Measurements from ENCODE around the gene TTC24.

- TF ChIP-seq, protein P1, sequence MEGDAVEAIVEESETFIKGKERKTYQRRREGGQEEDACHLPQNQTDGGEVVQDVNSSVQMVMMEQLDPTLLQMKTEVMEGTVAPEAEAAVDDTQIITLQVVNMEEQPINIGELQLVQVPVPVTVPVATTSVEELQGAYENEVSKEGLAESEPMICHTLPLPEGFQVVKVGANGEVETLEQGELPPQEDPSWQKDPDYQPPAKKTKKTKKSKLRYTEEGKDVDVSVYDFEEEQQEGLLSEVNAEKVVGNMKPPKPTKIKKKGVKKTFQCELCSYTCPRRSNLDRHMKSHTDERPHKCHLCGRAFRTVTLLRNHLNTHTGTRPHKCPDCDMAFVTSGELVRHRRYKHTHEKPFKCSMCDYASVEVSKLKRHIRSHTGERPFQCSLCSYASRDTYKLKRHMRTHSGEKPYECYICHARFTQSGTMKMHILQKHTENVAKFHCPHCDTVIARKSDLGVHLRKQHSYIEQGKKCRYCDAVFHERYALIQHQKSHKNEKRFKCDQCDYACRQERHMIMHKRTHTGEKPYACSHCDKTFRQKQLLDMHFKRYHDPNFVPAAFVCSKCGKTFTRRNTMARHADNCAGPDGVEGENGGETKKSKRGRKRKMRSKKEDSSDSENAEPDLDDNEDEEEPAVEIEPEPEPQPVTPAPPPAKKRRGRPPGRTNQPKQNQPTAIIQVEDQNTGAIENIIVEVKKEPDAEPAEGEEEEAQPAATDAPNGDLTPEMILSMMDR (conservative IDR thresholded peaks at IDR 0.05 in 1 of 2, IDR thresholded peaks at IDR 0.05 in 1 of 2; ENCODE audit: extremely low read depth in 1 of 2, insufficient read depth in 1 of 2, low read depth in 1 of 2, low read length in 2 of 2): no peak
- no peak for TF ChIP-seq EZH2 (IDR thresholded peaks at IDR 0.05; ENCODE audit: borderline replicate concordance, low read length)
Measured at GRCh38 chr1:156594190-156594589, 14.7 kb downstream of the TTC24 start.
